B cell (primary cell): ENCODE data around the gene ATP8A2. TPM values are rescaled to one million over a fixed set of nuclear protein-coding genes. Genes with fewer than 3 reads are reported as not detected.

Experiments
- ATAC-seq: fragments of 200-7000 bp; cut with Tn5 transposase; one replicate; pipeline ENCODE4 v1.10.0; 2021; ENCODE audit warnings: low read depth, mild to moderate bottlenecking, moderate number of reproducible peaks, moderate library complexity
- CTCF ChIA-PET: fragments of 350-600 bp; sonication (Branson Sonifier 250); formaldehyde crosslinking; loops from one replicate; lab custom pipeline; 2021; ENCODE audit warnings: antibody characterized with exemption, inconsistent platforms; lab: Charles Lee
- POLR2A ChIA-PET: fragments of 350-600 bp; sonication (Branson Sonifier 250); formaldehyde crosslinking; loops from one replicate; lab custom pipeline; 2021; ENCODE audit warnings: antibody characterized with exemption; lab: Charles Lee
- DNase-seq: peaks from one replicate; pipeline ENCODE4 v3.0.0; 2013
- H2AFZ ChIP-seq: 2 replicates; pipeline ENCODE4 v1.6.1; 2012; ENCODE audit warnings: mild to moderate bottlenecking, low read depth, low read length; ENCODE audit not compliant: insufficient read depth, poor library complexity, severe bottlenecking
- H3K27ac ChIP-seq, 2 donors: 1 replicate in 1 of 2; 2 replicates in 1 of 2; pipeline ENCODE4 v1.5.1; 2012 to 2013; ENCODE audit warnings: low read length in 2 of 2, mild to moderate bottlenecking in 2 of 2, moderate library complexity in 1 of 2
- H3K27me3 ChIP-seq, 4 experiments: fragments of 200-600 bp in 1 of 4; sonication (generic) in 1 of 4; replicated peaks in 1 of 4; 1 replicate in 2 of 4; 2 replicates in 2 of 4; pipeline versions ENCODE4 v1.6.1 to v1.7.0; 2013 to 2016; ENCODE audit warnings: low read length in 3 of 4, mild to moderate bottlenecking in 2 of 4, mixed read lengths in 1 of 4, moderate library complexity in 1 of 4; ENCODE audit not compliant: insufficient read depth in 4 of 4, control insufficient read depth in 3 of 4; ENCODE audit errors: control extremely low read depth in 1 of 4
- H3K36me3 ChIP-seq, 2 experiments: replicated peaks in 1 of 2; 1 replicate in 1 of 2; 2 replicates in 1 of 2; pipeline versions ENCODE4 v1.6.1 to v1.7.1; 2013; ENCODE audit warnings: low read length in 1 of 2; ENCODE audit not compliant: insufficient read depth in 2 of 2, control insufficient read depth in 1 of 2; ENCODE audit errors: control extremely low read depth in 1 of 2, extremely low read depth in 1 of 2
- H3K4me1 ChIP-seq, 2 donors: fragments of 200-600 bp in 1 of 2; sonication (generic) in 1 of 2; 1 replicate in 1 of 2; 2 replicates in 1 of 2; pipeline versions ENCODE4 v1.5.1 to v1.6.1; 2013 to 2017; ENCODE audit warnings: low read length in 2 of 2; ENCODE audit not compliant: control insufficient read depth in 2 of 2, insufficient read depth in 2 of 2
- H3K4me2 ChIP-seq: replicated peaks from 2 replicates; pipeline ENCODE3; 2012; ENCODE audit warnings: mild to moderate bottlenecking, low read depth, low read length; ENCODE audit not compliant: poor library complexity, severe bottlenecking
- H3K4me3 ChIP-seq, 5 experiments: fragments of 200-600 bp in 1 of 5; sonication (generic) in 1 of 5; 1 replicate in 3 of 5; 2 replicates in 2 of 5; pipeline versions ENCODE4 v1.5.1 to v1.7.0; 2011 to 2016; ENCODE audit warnings: low read length in 4 of 5, mild to moderate bottlenecking in 4 of 5, low read depth in 2 of 5, control low read depth in 1 of 5, moderate library complexity in 1 of 5; ENCODE audit not compliant: insufficient read depth in 1 of 5; ENCODE audit errors: control extremely low read depth in 1 of 5, extremely low read depth in 1 of 5
- H3K79me2 ChIP-seq: fragments of 200-600 bp; sonication (generic); one replicate; pipeline ENCODE4 v1.6.0; 2016; ENCODE audit warnings: low read length; ENCODE audit not compliant: control insufficient read depth, insufficient read depth
- H3K9ac ChIP-seq: fragments of 200-600 bp; sonication (generic); 2 replicates; pipeline ENCODE4 v1.6.1; 2017; ENCODE audit warnings: mild to moderate bottlenecking, low read length, moderate library complexity
- H3K9me3 ChIP-seq, 3 donors: one replicate each; pipeline versions ENCODE4 v1.6.1 to v1.7.1; 2013; ENCODE audit warnings: low read length in 2 of 3; ENCODE audit not compliant: control insufficient read depth in 2 of 3, insufficient read depth in 1 of 3; ENCODE audit errors: control extremely low read depth in 1 of 3
- H4K20me1 ChIP-seq: 2 replicates; pipeline ENCODE4 v1.6.0; 2012; ENCODE audit warnings: mild to moderate bottlenecking, low read length; ENCODE audit not compliant: insufficient read depth, control insufficient read depth, poor library complexity, severe bottlenecking
- H3K27ac Mint-ChIP-seq: one replicate; pipeline ENCODE4 v1.8.0; 2021; ENCODE audit warnings: mixed read lengths
- H3K27me3 Mint-ChIP-seq: one replicate; pipeline ENCODE4 v1.8.0; 2021; ENCODE audit warnings: mixed read lengths
- H3K4me1 Mint-ChIP-seq: one replicate; pipeline ENCODE4 v1.8.0; 2021; ENCODE audit warnings: mixed read lengths
- H3K4me3 Mint-ChIP-seq: one replicate; pipeline ENCODE4 v1.8.0; 2021; ENCODE audit warnings: mixed read lengths
- H3K9me3 Mint-ChIP-seq: one replicate; pipeline ENCODE4 v1.8.0; 2022; ENCODE audit warnings: mixed read lengths; ENCODE audit not compliant: insufficient read depth
- CTCF ChIP-seq: fragments of 200-600 bp; IDR thresholded peaks from one replicate; pipeline ENCODE4 v1.8.0; 2022; ENCODE audit warnings: antibody characterized with exemption, mild to moderate bottlenecking
- EZH2 ChIP-seq: IDR thresholded peaks from 2 replicates; pipeline ENCODE4 v1.6.1; 2012; ENCODE audit warnings: borderline replicate concordance, low read depth, mild to moderate bottlenecking, moderate library complexity, low read length; ENCODE audit not compliant: insufficient read depth, poor library complexity, severe bottlenecking
- WGBS: methylation state at CpG from one replicate; pipeline ENCODE4 v1.1.5; 2013; ENCODE audit warnings: missing lambda C conversion rate; ENCODE audit not compliant: insufficient coverage; 5-methylcytosine and 5-hydroxymethylcytosine counted together
- intact Hi-C: fragments of 100-400 bp; cut with micrococcal nuclease; formaldehyde crosslinking; loops from one replicate; pipeline ENCODE4 v1.10.0; 2022
- polyA plus RNA-seq: library from polyadenylated mRNA; depleted of rRNA; stranded (reverse); fragments of >200 nt; gene quantifications from 2 replicates; pipeline ENCODE4 v1.2.3, GENCODE V29; 2012
- total RNA-seq, 2 donors: library from RNA; stranded (reverse); fragments of 120-200 nt in 1 of 2; gene quantifications; 1 replicate in 1 of 2; 2 replicates in 1 of 2; pipeline versions ENCODE4 v1.2.3 to v1.2.4, GENCODE V29; 2013 to 2022

The ATP8A2 gene
- total and polyA plus RNA-seq, 2 donors (not counting 1 experiment from before 2014, with no cell fraction given), result not detected

- intact Hi-C loops, result no loop called here
- H3K27ac ChIP-seq, result no peak overlapping the region
- DNase-seq (no peak), ATAC-seq (no peak)
- CTCF ChIA-PET, result no interaction called here
- no peaks in the 10 kb centered on the region for H3K4me1 ChIP-seq
- H3K36me3 ChIP-seq, result no peaks in the 10 kb centered on the region
- no peaks in the 10 kb centered on the region for H3K4me1 Mint-ChIP-seq
- H3K9ac ChIP-seq, result no peak overlapping the region
- H3K27me3 Mint-ChIP-seq, result peaks cover 4% of the 10 kb centered on the region
- WGBS, result 59% methylated on average over 2 of the region's 5 CpGs
- H3K27me3 ChIP-seq, result no peaks in the 10 kb centered on the region
- H3K27ac Mint-ChIP-seq, result no peak overlapping the region
- no peaks in the 10 kb centered on the region for H4K20me1 ChIP-seq
- H3K9me3 Mint-ChIP-seq, result no peaks in the 10 kb centered on the region
- no peaks in the 10 kb centered on the region for H3K79me2 ChIP-seq
- no peaks in the 10 kb centered on the region for H3K9me3 ChIP-seq
- no peak overlapping the region for H3K4me2 ChIP-seq
- no peak overlapping the region for H3K4me3 Mint-ChIP-seq
- POLR2A ChIA-PET, result no interaction called here
- no peak overlapping the region for H3K4me3 ChIP-seq
- H2AFZ ChIP-seq, result no peak overlapping the region
- TF ChIP-seq EZH2, result no peak
- no peak for TF ChIP-seq CTCF
Observed at GRCh38 chr13:25943081-25943480, 571.3 kb downstream of the ATP8A2 start.

GRCh38 chr13:25943658-25944057 is 571.9 kb downstream of the ATP8A2 start:
- ATAC-seq, result no peak
- Mint-ChIP-seq H3K4me1 (no peaks in the 10 kb centered on the region), H3K27ac (no peak overlapping the region), H3K9me3 (no peaks in the 10 kb centered on the region), H3K27me3 (peaks cover 4% of the 10 kb centered on the region), H3K4me3 (no peak overlapping the region)
- 100% methylated on average over 1 of the region's 6 CpGs for WGBS
- no peaks in the 10 kb centered on the region for H3K79me2 ChIP-seq
- CTCF ChIA-PET, result no interaction called here
- TF ChIP-seq CTCF, result no peak
- no peak for TF ChIP-seq EZH2
- H3K27ac ChIP-seq, result no peak overlapping the region
- H3K9ac ChIP-seq, result no peak overlapping the region
- no peak overlapping the region for H2AFZ ChIP-seq
- no peaks in the 10 kb centered on the region for H3K27me3 ChIP-seq
- intact Hi-C loops, result no loop called here
- DNase-seq, result no peak
- no peaks in the 10 kb centered on the region for H3K4me1 ChIP-seq
- peaks cover 0 to 4% (median 0%) of the 10 kb centered on the region in 3 donors for H3K9me3 ChIP-seq
- H3K4me2 ChIP-seq, result no peak overlapping the region
- H3K36me3 ChIP-seq, result no peaks in the 10 kb centered on the region
- H3K4me3 ChIP-seq, result no peak overlapping the region
- H4K20me1 ChIP-seq, result no peaks in the 10 kb centered on the region
- POLR2A ChIA-PET, result no interaction called here
